Hematopoietic multipotent progenitor cell (in vitro differentiated cells): ENCODE data around the gene PPIG. TPM values are rescaled to one million over a fixed set of nuclear protein-coding genes. Genes with fewer than 3 reads are reported as not detected.
"Not testable (repeated sequence)": the region's sequence is repeated elsewhere in the genome, so short reads cannot be mapped to it uniquely, and the experiment has no call there.

Experiments used
- DNase-seq, 3 donors: peaks; one replicate each; pipeline ENCODE4 v3.0.0-alpha.2; 2011 to 2015; ENCODE audit warnings: low read depth in 2 of 3, low spot score in 2 of 3
- total RNA-seq: library from RNA; depleted of rRNA; stranded (reverse); fragments of >200 nt; gene quantifications from one replicate; pipeline ENCODE4 v1.2.3, GENCODE V29; 2012

Gene PPIG
- total RNA-seq, 1 donor, result 8.3 TPM

DNA sequence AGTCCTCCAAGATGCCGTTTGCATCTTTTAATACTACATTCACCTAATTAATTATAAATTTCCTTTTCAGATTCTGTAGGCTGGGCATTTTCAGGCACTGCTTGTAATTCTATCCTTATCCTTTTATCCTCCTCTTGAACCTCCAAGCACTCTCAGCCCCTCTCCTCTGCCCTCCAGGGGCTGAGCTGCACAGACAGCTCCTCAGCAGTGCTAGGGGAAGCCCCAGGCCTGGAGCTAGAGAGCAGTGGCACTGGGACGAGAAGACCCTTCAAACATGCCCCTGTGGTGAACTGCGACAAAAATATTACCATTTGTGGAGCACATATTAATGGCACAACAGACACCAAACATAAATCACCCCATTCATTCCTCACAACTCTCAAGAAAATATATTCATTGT lies 77.1 kb downstream of the PPIG start:
- no peak for DNase-seq

DNA sequence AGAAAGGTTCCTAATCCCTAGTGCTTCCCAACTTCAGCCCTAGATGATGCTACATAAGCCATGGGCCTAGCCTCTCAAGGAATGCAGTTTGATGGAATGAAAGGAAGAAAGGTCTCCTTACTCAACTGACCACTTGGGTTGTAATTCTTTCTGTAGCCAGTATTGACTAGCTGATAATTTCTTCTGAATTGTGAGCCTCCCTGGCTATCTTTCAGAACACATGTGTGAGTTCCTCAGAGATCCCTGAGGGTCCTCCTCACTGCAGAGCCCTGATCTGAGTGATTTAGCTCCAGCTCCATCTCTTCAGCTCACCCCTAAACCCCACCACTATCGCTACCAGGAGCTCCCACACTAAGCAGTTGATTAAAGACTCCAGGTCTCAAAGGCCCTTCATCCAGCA lies 78.6 kb downstream of the PPIG start:
- no peak for DNase-seq

- DNase-seq, result no peak
These were observed 79.1 kb downstream of the PPIG start for GRCh38 chr2:169663247-169663646.

- no peak for DNase-seq
These were observed 80.4 kb downstream of the PPIG start for GRCh38 chr2:169664600-169664977.

GRCh38 chr2:169664978-169665930 lies 81.1 kb downstream of the PPIG start:
- peak in 2 of 3 donors; percentile 65 to 83 for DNase-seq

GRCh38 chr2:169667583-169667982 lies 83.4 kb downstream of the PPIG start:
- DNase-seq, result no peak

- no peak for DNase-seq
These were observed 86.1 kb downstream of the PPIG start for GRCh38 chr2:169670215-169670651.

- no peak for DNase-seq
These were observed 86.8 kb downstream of the PPIG start for GRCh38 chr2:169670937-169671336.

- peak in 2 of 3 donors; percentile 68 for DNase-seq
These were observed 88.3 kb downstream of the PPIG start for GRCh38 chr2:169672406-169672805.

DNA sequence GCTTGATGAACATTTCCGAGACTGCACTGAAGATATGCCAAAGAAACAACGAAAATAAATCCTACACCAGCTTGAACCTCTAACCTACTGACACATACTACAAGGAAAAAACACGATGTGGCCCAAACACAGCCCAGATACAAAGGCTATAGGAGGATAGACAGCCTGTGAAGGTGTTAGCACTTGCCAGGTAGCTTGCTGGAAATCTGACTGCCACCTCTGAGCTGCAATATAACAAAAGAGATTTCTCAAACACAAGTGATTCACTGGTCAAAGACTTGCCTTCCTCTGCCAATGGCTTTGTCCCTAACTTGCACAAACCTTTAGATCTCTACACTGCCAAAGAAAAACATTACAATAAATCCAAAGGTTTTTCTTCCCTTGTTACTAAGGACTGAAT lies 89.0 kb downstream of the PPIG start:
- no peak for DNase-seq

- no peak for DNase-seq
These were observed 89.8 kb downstream of the PPIG start for GRCh38 chr2:169673921-169674320.

GRCh38 chr2:169676357-169676756 lies 92.2 kb downstream of the PPIG start:
- DNase-seq, result peak in 1 of 3 donors; percentile 24

DNA sequence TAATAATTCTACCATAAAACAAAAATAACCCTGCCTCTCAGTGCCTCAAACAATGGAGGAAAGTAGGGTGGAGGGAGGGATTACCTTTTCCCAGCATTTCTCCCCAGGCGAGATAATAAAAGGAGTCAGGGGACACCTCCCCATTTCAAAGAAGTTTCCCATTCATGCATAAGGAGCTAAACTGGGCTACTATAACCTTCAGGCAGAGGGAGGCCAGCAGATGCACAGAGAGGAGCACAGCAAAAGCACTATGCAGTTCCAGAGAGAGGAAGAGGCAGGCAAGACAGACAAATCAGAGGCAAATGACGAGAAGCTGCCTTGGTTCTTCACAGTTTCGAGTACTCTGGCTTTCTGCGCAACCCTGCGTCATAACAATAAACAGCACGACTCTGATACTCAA lies 92.7 kb downstream of the PPIG start:
- DNase-seq, result no peak

- no peak for DNase-seq
These were observed 98.9 kb downstream of the PPIG start for GRCh38 chr2:169683054-169683424.

GRCh38 chr2:169683425-169684134 lies 99.4 kb downstream of the PPIG start:
- no peak for DNase-seq

- no peak for DNase-seq
These were observed 100.0 kb downstream of the PPIG start for GRCh38 chr2:169684135-169684565.

DNA sequence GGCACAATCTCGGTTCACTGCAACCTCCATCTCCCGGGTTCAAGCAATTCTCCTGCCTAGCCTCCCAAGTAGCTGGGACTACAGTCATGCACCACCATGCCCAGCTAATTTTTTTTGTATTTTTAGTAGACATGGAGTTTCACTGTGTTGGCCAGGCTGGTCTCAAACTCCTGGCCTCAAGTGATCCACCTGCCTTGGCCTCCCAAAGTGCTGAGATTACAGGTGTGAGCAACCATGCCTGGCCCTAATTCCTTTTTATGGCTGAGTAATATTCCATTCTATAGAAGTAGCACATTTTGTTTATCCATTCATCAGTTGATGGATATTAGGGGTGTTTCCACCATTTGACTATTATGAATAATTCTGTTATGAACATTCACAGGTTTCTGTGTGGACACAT lies 100.6 kb downstream of the PPIG start:
- not testable (repeated sequence) for DNase-seq

- not testable (repeated sequence) for DNase-seq
These were observed 102.7 kb downstream of the PPIG start for GRCh38 chr2:169686825-169687224.

DNA sequence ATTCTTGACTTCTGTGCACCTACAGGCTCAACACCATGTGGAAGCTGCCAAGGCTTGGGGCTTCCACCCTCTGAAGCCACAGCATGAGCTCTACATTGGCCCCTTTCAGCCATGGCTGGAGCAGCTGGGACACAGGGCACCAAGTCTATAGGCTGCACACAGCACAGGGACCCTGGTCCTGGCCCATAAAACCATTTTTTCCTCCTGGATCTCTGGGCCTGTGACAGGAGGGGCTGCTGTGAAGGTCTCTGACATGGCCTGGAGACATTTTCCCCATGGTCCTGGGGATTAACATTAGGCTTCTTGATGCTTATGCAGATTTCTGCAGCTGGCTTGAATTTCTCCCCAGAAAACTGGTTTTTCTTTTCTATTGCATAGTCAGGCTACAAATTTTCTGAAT lies 103.8 kb downstream of the PPIG start:
- not testable (repeated sequence) for DNase-seq

DNA sequence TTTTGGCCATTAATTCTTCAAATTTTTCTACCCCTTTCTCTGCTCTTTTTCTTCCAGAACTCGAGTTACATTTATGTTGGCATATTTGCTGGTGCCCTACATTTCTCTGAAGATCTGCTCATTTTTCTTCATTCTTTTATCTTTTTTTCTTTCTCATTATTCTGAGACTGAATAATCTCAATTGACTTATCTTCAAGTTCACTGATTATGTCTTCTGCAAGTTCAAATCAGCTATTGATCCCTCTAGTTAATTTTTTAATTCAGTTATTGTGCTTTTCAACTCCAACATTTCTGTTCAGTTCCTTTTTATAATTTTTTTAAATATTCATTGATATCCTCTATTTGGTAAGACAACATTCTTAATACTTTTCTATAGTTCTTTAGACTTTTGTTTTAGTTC lies 106.8 kb downstream of the PPIG start:
- no peak for DNase-seq
